Aorta (tissue), 5 donors: ENCODE data around the gene MT1X. TPM values are rescaled to one million over a fixed set of nuclear protein-coding genes. Genes with fewer than 3 reads are reported as not detected.

ENCODE experiments used
- ATAC-seq: fragments of 200-7000 bp; cut with Tn5 transposase; one replicate; pipeline ENCODE4 v1.9.1; 2022; ENCODE audit warnings: moderate library complexity; ENCODE audit not compliant: low FRiP score
- DNase-seq, 2 donors: peaks; one replicate each; pipeline ENCODE4 v3.0.0-alpha.2; 2020
- H3K27ac ChIP-seq, 2 donors: one replicate each; pipeline ENCODE4 v1.5.1; 2013; ENCODE audit warnings: low read length in 2 of 2, mild to moderate bottlenecking in 2 of 2, moderate library complexity in 2 of 2, control low read depth in 1 of 2, inconsistent platforms in 1 of 2, low read depth in 1 of 2
- H3K27me3 ChIP-seq, 2 donors: one replicate each; pipeline ENCODE4 v1.6.1; 2013; ENCODE audit warnings: control low read depth in 1 of 2, low read length in 1 of 2, mild to moderate bottlenecking in 1 of 2, moderate library complexity in 1 of 2; ENCODE audit not compliant: insufficient read depth in 2 of 2, control insufficient read depth in 1 of 2
- H3K36me3 ChIP-seq, 2 donors: one replicate each; pipeline ENCODE4 v1.6.1; 2013; ENCODE audit warnings: control low read depth in 1 of 2, low read length in 1 of 2, mild to moderate bottlenecking in 1 of 2; ENCODE audit not compliant: insufficient read depth in 2 of 2, control insufficient read depth in 1 of 2
- H3K4me1 ChIP-seq, 2 donors: one replicate each; pipeline ENCODE4 v1.6.1; 2013; ENCODE audit warnings: low read length in 2 of 2, control low read depth in 1 of 2, mild to moderate bottlenecking in 1 of 2, moderate library complexity in 1 of 2; ENCODE audit not compliant: insufficient read depth in 2 of 2, control insufficient read depth in 1 of 2
- H3K4me3 ChIP-seq, 2 donors: one replicate each; pipeline ENCODE4 v1.5.1; 2013; ENCODE audit warnings: low read length in 2 of 2, control low read depth in 1 of 2, mild to moderate bottlenecking in 1 of 2
- H3K9me3 ChIP-seq: one replicate; pipeline ENCODE4 v1.6.1; 2013; ENCODE audit warnings: mild to moderate bottlenecking, low read length; ENCODE audit not compliant: control insufficient read depth
- WGBS, 2 donors: extraction: QIAGEN DNeasy Blood & Tissue Kit; methylation state at CpG; one replicate each; pipeline ENCODE4 v1.1.7; 2013; 5-methylcytosine and 5-hydroxymethylcytosine counted together
- intact Hi-C, 2 donors: fragments of 100-400 bp; cut with DNase I; formaldehyde crosslinking; loops; one replicate each; pipeline versions ENCODE4 v1.14.2 to v1.15.0; 2022
- long read RNA-seq, 2 donors: library from polyadenylated mRNA; unstranded; transcript quantifications; one replicate each; pipeline ENCODE4 v2.0.0, GENCODE V29; 2020 to 2021
- polyA plus RNA-seq, 2 donors: library from polyadenylated mRNA; stranded (reverse); fragments of 200-250 nt; gene quantifications; one replicate each; pipeline ENCODE4 v1.2.3, GENCODE V29; 2013
- total RNA-seq, 2 donors: library from RNA; stranded (reverse); fragmentation: NEBNext Ultra II Directional; extraction: Animal tissue kit (Norgen Biotek cat#: 25700); gene quantifications; one replicate each; pipeline ENCODE4 v1.2.1, GENCODE V29; 2021
- donor health status: healthy with polysubstance abuse.
- donor health status: Bipolar disorder and iron deficiency.
- donor health status: DM: no; HTN: no; CAD: no.
- donor health status: DM: no; HTN: no; CAD: no.
- donor health status: DM: yes; HTN: yes; CAD: no.

MT1X gene
- total RNA-seq (100 to 1,000 TPM in 1 of 2 donors, 10 to 100 TPM in 1; 62.0 to 559 TPM), polyA plus RNA-seq (1,000 to 10,000 TPM in 1 of 2 donors, 100 to 1,000 TPM in 1; 277 to 1,132 TPM)
- long read RNA-seq, donor 1, transcript MT1X-201 (3 exons, 450 nt): major isoform, 15 of 22 reads
- long read RNA-seq, donor 1, transcript MT1X-204 (1 exons, 1,727 nt): minor isoform, 7 of 22 reads
- long read RNA-seq, donor 1, partial matches to known transcripts: 0 of 22 reads
- long read RNA-seq, donor 1, other reads (novel, unspliced or antisense): 0 of 22 reads
- long read RNA-seq, donor 2, partial matches to known transcripts: 1 of 5 reads
- long read RNA-seq, donor 2, other reads (novel, unspliced or antisense): 0 of 5 reads

DNA sequence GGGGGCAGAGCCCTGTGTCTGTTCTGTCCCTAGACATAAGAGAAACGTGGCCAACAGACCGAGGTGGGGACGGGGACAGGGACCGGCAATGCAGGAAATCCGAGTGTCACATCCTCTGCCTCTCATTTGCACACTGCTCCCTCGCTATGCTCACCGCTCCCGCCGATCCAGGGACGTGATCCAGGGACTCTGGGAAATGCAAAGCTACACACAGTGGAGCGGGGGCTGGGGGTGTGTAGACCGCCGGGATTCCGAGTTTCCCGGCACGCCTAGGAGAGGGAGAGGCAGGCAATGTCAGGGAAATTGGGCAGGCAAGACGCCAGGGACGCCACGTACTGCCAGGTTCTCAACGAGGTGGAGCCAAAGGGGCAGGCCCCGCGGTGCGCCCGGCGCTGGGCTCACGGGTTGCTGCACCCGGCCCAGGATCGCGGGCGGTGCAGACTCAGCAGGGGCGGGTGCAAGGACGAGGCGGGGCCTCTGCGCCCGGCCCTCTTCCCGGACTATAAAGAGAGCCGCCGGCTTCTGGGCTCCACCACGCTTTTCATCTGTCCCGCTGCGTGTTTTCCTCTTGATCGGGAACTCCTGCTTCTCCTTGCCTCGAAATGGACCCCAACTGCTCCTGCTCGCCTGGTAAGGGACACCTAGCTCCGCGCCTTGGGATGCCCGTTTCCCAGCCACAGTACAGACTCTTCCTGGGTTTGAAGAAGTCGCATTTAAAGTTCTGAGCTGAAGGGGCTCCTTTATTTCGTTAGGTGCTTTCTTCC lies at the start of gene MT1X:
Gene MT1X, plus strand, starts transcription at position 532 of the 764 bp plus-strand sequence. Its CDS starts 71 bp downstream, at position 603.
- intact Hi-C loops: loop anchor here (5.0 kb wide), 2 partner anchors 40 to 75 kb away; partner anchors contain the start of gene MT2A (in 1 of the 2)
- DNase-seq (peak; percentile 96 to 97), ATAC-seq (peak; percentile 98)
- Histone ChIP-seq H3K9me3 (no peaks in the 10 kb centered on the region), H3K4me1 (no peaks in the 10 kb centered on the region), H3K27me3 (no peaks in the 10 kb centered on the region), H3K27ac (peak within 1 kb of the TSS in 1 of 2 donors; percentile 48), H3K4me3 (peak within 1 kb of the TSS; percentile 55 to 66), H3K36me3 (no peaks in the 10 kb centered on the region)
- 0% methylated on average over 46 to 49 of the region's 49 CpGs for WGBS, 2 donors

- Histone ChIP-seq H3K4me3 (peak overlapping the region; percentile 37 to 49), H3K9me3 (no peaks in the 10 kb centered on the region), H3K36me3 (no peaks in the 10 kb centered on the region), H3K4me1 (no peaks in the 10 kb centered on the region), H3K27ac (peak overlapping the region in 1 of 2 donors; percentile 77), H3K27me3 (no peaks in the 10 kb centered on the region)
- DNase-seq: no peak
- intact Hi-C loops: no loop called here
- 45 to 56% methylated on average over 6 of the region's 6 CpGs for WGBS, 2 donors
- peak; percentile 2 for ATAC-seq
Observed at GRCh38 chr16:56632848-56633365, 49.4 kb upstream of the MT1X start.

DNA sequence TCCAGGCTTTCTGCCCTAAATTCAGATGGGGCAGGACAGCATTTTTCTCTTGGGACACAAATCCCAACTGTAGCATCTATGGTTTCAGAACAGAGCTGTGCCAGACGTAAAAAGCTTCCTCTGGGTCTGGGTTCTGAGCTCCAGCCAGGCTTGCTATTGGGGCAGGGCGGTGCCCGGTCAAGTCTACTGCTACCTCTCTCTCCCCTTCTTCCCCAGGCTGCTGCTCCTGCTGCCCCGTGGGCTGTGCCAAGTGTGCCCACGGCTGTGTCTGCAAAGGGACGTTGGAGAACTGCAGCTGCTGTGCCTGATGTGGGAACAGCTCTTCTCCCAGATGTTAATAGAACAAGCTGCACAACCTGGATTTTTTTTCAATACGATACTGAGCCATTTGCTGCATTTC lies 48.7 kb upstream of the MT1X start:
- H3K27ac ChIP-seq: no peak overlapping the region
- H3K4me3 ChIP-seq: no peak overlapping the region

DNA sequence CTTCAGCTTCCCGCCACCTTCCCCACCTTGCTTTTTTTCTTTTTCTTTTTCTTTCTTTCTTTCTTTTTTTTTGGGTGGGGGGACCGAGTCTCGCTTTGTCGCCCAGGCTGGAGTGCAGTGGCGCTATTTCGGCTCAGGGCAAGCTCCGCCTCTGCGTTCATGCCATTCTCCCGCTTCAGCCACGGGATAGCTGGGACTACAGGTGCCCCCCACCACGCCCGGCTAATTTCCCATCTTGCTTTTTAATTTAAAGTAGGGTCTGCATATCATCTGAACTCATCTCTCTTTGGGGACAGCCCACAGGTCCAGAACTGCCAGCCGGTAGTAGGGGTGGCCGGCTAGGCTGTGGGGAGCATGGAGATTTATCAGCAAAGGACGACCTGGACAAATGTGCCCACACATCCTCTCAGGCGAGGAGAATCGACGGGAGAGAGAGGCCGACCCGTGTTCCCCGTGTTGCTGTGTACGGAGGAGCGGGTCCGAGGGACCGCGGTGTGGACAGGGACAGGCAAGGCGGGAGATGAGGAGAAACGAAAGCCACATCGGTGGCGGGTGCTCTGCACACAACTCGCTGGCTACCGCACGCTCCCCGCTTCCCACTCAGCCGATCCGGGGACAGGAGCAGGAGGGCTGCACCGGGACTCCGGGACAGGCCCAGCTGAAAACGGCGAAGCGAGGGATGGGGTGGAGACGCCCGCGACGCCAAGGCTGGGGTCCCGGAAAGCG lies 47.4 kb upstream of the MT1X start:
- WGBS, 2 donors: 68 to 72% methylated on average over 47 of the region's 47 CpGs
- Histone ChIP-seq H3K27me3 (no peaks in the 10 kb centered on the region), H3K36me3 (no peaks in the 10 kb centered on the region), H3K9me3 (no peaks in the 10 kb centered on the region), H3K4me3 (no peak overlapping the region), H3K27ac (no peak overlapping the region), H3K4me1 (no peaks in the 10 kb centered on the region)
- intact Hi-C loops: no loop called here
- DNase-seq: no peak
- no peak for ATAC-seq

More for the DNA sequence above, 48.7 kb upstream of the MT1X start:
- no peak for DNase-seq
- ATAC-seq: no peak
- WGBS, 2 donors: 28 to 43% methylated on average over 7 of the region's 7 CpGs
- intact Hi-C loops: no loop called here
- no peaks in the 10 kb centered on the region for H3K27me3 ChIP-seq
- no peaks in the 10 kb centered on the region for H3K9me3 ChIP-seq
- H3K4me1 ChIP-seq: no peaks in the 10 kb centered on the region
- no peaks in the 10 kb centered on the region for H3K36me3 ChIP-seq

DNA sequence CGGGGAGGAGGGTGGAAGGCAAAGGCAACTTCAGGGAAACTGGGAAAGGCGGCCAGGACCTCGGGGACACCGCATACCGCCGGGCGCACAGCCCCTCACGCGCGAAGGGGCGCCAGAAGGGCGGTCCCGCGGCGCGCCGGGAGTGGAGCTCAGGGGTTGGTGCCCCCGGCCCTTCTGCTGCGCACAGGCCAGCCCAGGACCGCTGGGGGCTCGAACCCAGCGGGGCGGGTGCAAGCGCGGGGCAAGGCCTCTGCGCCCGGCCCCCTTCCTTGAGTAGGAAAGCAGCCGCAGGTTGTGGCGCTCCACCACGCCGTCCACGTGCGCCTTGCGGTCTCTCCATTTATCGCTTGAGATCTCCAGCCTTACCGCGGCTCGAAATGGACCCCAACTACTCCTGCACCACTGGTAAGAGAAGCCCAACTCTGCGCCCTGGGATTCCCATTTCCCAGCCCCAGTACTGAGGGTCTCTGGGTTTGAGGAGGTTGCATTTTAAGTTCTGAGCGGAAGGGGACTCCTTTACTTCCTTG lies 46.8 kb upstream of the MT1X start:
- H3K4me3 ChIP-seq: no peak overlapping the region

DNA sequence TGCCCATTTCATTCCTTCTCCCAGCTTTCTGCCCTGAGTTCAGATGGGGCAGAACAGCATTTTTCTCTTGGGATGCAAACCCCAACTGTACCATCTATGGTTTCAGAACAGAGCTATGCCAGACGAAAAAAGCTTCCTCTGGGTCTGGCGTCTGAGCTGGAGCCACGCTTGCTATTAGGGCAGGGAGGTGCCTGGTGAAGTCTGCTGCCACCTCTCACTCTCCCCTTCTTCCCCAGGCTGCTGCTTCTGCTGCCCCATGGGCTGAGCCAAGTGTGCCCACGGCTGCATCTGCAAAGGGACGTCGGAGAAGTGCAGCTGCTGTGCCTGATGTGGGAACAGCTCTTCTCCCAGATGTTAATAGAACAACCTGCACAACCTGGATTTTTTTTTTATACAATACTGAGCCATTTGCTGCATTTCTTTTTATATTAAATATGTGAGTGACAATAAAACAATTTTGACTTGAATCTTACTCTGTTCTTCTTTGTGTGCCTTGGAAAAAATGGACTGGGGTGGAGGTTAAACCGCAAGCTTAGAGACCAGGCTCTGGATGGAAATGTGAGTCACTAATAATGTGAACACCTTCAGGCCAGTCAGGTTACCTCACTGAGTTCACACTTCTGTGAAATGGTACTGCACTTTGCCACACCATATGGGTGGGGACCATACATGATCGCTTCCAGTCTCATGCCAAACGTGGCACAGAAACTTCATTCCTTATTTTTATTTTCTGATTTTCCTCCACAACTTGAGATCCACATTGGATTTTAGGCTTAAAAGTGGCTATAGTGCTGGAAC lies 45.5 kb upstream of the MT1X start:
- ATAC-seq (no peak), DNase-seq (no peak)
- Histone ChIP-seq H3K27me3 (no peaks in the 10 kb centered on the region), H3K4me1 (no peaks in the 10 kb centered on the region), H3K36me3 (no peaks in the 10 kb centered on the region), H3K9me3 (no peaks in the 10 kb centered on the region), H3K4me3 (no peak overlapping the region), H3K27ac (no peak overlapping the region)
- intact Hi-C loops: no loop called here
- 85% methylated on average over 9 of the region's 9 CpGs for WGBS, 2 donors

More for the DNA sequence above, 46.8 kb upstream of the MT1X start:
- H3K4me1 ChIP-seq: no peaks in the 10 kb centered on the region
- 46 to 59% methylated on average over 31 to 40 of the region's 40 CpGs for WGBS, 2 donors
- no peaks in the 10 kb centered on the region for H3K27me3 ChIP-seq
- no peaks in the 10 kb centered on the region for H3K36me3 ChIP-seq
- DNase-seq: no peak
- intact Hi-C loops: no loop called here
- H3K27ac ChIP-seq: no peak overlapping the region
- no peak for ATAC-seq
- no peaks in the 10 kb centered on the region for H3K9me3 ChIP-seq

- peak; percentile 89 to 95 for DNase-seq
- intact Hi-C loops: no loop called here
- H3K27ac ChIP-seq: peak within 1 kb of the TSS in 1 of 2 donors; percentile 39
Observed at GRCh38 chr16:56637814-56638750, 44.2 kb upstream of the MT1X start, which contains the start of gene MT1A. Gene MT1A, plus strand, starts transcription at chr16:56638666. Its CDS starts 73 bp downstream, at chr16:56638739.

More at GRCh38 chr16:56637814-56638750, 44.2 kb upstream of the MT1X start, which contains the start of gene MT1A:
- peak; percentile 90 for ATAC-seq
- Histone ChIP-seq H3K9me3 (no peaks in the 10 kb centered on the region), H3K4me1 (no peaks in the 10 kb centered on the region), H3K4me3 (no peak within 1 kb of the TSS), H3K27me3 (no peaks in the 10 kb centered on the region), H3K36me3 (no peaks in the 10 kb centered on the region)
- WGBS, 2 donors: 20 to 23% methylated on average over 68 of the region's 68 CpGs
